ENCODE results near the gene BRF1.
"Not testable (repeated sequence)": the region's sequence is repeated elsewhere in the genome, so short reads cannot be mapped to it uniquely, and the experiment has no call there.

The BRF1 gene

DNA sequence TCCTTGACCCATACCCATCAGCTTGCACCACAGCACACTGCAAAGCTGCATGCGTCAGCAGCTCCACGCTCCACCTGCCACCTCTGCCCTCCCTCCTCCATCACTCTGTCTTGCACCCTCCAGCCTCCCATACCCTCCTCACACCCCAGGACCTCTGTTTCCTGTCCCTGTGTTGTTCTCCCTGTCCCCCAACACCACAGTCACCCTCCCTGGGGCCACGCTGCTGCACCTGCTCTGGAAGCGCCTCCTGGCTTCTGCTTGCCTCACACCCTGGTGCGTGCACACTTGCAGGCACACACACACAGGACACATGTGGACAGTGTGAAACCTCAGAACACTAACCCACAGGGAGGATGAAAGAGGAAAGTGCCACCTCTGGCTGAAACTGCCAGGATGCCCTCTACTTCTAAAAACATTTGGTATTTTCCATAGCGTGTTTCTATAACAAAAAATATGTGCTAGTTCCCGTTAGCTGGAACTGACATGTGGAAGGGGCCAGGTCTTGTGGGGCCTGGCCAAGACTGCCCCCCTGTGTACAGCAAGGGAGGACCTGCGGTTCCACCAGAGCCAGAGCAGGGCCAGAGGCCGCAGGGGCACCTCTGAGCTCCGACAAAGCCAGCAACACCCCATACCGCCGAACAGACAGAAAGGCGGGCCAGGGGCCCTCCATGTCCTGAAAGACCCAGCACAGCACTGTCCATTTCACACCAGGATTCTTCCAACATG, 10.0 kb downstream of the BRF1 start:
- DNase-seq (ENCODE audit: low read depth in 3 of 3) = no peak

DNA sequence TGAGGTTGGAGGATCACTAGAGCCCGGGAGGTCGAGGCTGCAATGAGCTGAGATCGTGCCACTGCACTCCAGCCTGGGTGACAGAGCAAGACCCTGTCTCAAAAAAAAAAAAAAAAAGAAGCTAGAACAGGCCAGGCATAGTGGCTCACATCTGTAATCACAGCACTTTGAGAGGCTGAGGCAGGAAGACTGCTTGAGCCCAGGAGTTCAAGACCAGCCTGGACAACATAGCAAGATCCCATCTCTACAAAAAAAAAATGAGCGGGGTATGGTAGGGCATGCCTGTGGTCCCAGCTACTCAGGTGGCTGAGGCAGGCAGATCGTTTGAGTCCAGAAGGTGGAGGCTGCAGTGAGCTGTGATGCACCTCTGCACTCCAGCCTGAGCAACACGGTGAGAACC, 11.9 kb downstream of the BRF1 start:
- DNase-seq (ENCODE audit: low read depth in 3 of 3) = not testable (repeated sequence)

DNA sequence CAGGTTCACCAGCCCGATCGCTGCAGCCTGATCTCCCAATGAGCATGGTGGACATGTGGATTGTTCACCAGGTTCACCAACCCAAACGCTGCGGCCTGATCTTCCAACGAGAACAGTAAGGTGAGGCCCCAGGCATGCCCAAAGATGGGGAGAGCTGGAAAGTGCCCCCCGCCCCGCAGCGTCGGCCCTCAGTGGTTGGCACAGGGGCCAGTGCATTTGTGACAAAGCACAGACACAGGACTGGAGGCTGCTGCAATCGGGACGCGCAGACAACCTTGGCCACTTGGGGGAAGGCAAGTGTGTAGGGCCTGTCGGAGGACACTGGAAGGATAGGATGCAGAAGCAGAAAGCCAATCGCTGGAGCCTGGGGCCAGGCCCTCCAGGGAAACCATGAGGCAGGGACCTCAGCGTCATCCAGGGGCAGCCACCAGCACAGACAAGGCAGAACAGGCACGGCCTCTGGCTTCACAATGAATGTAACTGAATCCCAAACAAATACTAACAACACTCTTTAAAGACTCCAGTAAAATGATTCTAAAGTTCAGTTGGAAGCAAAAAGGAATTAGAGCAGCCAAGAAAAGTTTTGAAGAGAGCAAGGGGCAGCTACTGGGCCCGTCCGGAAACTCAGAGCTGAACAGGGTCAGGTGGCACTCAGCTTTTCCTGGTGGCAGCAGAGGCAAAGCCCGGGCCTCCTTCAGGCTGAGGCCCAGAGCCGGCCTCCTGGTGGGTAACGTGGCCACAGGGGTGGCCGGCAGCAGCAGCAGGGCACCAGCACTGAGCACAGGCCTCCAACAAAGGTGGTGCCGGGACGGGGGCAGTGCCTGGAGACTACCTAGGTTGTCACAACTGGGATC, 13.3 kb downstream of the BRF1 start:
- DNase-seq (ENCODE audit: low read depth in 3 of 3) = no peak

DNA sequence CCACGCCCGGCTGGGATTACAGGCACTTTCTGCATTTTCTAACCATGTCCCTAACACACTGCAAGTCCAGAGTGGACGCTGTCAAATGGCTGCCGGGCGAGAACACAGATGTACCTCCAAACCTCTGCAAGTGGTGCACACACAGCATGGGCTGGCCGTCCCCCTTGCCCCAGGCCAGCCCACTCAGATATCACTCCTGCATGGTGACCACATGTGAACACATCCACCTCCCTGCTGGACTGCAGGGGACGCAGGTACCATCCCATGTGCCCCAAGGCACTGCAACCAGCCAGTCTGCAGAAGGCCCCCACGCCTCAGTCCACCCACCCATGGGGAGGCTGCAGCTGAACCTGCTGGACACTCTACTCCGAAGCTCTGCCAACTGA, 14.0 kb downstream of the BRF1 start:
- DNase-seq (ENCODE audit: low read depth in 3 of 3) = no peak

DNA sequence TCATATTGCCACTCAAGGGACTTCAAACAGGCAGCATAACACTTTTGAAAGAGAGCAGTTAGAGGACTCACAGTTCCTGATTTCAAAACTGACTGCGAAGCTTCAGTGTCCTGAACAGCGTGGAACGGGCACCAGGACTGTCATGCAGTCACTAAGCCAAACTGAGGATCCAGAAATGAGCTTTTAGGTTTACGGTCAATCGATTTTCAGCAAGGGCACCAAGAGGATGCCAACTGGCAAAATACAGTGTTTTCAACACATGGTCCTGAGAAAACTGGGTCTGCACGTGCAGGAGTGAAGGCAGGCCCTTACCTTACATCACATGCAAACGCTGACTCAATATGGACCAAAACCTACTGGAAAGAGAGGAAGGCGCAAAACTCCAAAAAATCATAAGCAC, 15.6 kb downstream of the BRF1 start:
- no peak for DNase-seq (ENCODE audit: low read depth in 3 of 3)

DNA sequence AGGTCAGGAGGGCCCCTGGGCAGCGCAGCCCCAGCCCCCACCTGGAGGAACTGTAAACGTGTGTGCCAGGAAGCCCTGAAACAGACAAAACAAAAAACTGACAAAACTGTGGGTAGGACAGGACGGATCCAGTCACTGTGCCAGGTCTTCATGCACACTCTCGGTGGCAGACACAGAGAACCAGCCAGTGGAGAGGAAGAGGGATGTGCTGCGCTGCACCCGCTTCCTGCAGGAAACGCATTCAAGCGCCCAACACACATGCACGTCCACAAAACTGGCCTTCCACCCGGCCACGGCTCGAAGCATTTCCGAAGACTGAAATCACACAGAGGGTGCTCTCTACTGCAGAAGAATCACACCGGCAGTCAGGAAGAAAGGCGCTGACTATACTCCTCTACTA, 16.9 kb downstream of the BRF1 start:
- no peak for DNase-seq (ENCODE audit: low read depth in 3 of 3)

DNA sequence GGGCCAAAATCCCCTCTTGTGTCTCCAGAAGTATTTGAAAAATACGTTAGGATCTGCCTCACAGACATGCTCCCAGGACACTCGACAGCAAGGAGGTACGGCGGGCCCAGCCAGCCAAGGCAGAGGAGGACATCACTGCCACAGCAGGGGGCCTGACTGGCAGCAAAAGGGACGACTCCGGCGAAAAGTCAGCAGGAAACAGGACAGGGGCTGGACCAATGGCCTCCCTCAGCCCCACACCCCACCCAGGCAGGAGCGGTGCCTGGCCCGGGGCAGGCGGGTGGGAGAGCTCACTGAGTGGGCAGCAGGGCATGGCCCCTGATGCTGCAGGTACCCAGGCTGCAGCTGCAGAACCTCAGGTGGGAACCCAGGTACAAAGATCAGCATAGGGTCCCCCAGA, 17.8 kb downstream of the BRF1 start:
- DNase-seq (ENCODE audit: low read depth in 3 of 3) = no peak

DNA sequence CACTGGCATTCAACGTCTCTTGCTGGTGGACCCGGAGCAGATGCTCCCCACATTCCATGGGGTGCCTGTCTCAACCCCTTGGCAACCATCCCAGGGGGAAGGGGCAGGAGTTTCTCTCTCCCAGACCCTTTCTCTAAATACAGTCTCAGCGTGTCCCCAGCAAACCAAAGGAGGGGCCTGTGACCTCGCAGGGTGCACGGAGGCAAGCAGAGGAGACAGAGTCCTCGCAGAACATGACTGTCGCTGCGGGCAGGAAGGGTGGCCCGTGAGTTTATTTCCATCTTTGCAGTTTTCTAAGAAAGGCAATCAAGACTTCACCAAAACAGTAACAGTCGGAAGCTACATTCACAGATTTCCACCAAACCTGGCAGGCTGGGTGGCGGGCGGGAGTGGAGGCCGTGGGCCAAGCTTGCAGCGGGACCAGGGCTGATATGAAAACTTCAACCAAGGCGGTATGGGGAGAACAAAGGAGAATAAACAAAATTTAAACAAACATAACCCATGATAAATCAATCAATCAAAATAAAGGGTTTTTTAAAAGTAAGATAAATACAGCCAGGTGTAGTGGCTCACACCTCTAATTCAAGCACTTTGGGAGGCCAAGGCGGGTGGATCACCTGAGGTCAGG, 18.6 kb downstream of the BRF1 start:
- DNase-seq (ENCODE audit: low read depth in 3 of 3) = no peak

DNA sequence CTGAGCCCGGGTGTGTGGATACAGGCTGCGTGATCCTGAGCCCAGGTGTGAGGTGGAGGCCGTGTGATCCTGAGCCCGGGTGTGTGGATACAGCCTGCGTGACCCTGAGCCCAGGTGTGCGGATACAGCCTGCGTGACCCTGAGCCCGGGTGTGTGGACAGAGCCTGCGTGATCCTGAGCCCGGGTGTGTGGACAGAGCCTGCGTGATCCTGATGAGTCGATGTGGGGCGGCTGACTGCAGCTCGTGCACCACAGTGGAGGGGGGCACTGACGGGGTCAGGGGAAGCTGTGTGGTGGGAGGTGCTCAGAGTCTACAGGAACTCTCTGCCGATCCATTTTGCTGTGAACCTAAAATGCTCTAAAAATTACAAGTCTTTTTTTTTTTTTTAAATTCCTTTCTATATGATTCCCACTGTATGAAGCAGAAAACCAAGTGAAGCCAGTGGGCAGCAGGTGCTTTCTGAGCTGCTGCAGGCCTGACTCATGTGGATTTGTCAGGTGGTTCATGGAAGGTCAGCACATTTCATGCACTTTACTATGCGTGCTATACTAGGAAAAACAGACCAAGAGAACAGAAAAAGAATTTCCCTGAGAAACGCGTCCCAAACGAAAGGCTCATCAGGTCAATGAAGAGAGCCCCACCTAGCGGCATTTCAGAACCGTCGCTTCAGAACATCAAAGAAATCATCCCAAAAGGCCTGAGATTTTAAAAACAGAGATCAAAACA, 19.3 kb downstream of the BRF1 start:
- DNase-seq (ENCODE audit: low read depth in 3 of 3) = no peak

DNA sequence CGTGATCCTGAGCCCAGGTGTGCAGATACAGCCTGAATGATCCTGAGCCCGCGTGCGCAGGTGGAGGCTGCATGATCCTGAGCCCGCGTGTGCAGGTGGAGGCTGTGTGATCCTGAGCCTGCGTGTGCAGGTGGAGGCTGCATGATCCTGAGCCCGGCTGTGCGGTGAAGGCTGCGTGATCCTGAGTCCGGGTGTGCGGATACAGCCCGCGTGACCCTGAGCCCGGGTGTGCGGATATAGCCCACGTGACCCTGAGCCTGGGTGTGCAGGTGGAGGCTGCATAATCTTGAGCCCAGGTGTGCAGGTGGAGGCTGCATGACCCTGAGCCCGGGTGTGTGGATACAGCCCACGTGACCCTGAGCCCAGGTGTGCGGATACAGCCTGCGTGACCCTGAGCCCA, 20.3 kb downstream of the BRF1 start:
- DNase-seq (ENCODE audit: low read depth in 3 of 3) = no peak

DNA sequence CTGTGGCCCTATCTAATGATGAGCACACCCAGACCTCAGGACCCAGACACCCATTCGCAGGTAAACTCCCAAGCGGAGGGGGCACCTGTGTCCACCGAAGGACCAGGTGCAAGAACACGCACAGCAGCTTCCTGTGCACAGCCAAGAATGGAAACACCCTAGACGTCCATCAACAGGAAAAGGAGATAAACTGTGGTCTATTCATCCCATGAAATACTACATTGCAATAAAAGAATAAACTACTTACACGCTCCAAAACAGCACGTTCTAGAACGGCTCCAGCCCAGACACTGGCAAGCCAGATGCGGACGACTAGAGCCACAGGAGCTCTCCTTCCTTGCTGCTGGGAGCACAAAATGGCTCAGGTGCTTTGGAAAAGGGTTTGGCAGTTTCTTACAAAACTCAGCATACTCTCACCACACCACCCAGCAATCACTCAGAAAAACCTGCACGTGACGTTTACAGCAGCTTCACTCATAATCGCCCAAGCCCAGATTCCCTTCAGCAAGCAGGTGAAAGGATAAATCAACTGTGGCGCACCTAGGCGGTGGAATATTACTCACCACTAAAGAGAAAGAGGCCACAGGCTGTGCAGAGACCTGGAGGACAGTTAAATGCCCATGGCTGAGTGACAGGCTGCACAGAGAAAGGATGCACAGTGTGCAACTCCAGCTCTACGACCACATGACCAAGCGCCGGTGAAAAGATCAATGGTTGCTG, 21.0 kb downstream of the BRF1 start:
- no peak for DNase-seq (ENCODE audit: low read depth in 3 of 3)

DNA sequence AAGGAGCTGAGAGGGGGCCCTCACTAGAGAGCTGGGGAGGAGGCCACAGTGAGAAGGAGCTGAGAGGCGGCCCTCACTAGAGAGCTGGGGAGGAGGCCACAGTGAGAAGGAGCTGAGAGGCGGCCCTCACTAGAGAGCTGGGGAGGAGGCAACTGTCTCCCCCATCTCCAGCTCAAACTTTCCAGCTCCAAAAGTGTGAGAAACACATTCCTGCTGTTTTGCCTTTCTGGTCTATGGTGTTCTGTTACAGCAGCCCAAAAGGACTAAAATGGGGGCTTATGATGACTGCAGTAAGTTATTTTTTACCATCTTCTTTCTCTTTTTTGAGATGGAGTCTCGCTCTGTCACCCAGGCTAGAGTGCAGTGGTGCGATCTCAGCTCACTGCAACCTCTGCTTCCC, 23.4 kb downstream of the BRF1 start:
- DNase-seq (ENCODE audit: low read depth in 3 of 3) = not testable (repeated sequence)

DNA sequence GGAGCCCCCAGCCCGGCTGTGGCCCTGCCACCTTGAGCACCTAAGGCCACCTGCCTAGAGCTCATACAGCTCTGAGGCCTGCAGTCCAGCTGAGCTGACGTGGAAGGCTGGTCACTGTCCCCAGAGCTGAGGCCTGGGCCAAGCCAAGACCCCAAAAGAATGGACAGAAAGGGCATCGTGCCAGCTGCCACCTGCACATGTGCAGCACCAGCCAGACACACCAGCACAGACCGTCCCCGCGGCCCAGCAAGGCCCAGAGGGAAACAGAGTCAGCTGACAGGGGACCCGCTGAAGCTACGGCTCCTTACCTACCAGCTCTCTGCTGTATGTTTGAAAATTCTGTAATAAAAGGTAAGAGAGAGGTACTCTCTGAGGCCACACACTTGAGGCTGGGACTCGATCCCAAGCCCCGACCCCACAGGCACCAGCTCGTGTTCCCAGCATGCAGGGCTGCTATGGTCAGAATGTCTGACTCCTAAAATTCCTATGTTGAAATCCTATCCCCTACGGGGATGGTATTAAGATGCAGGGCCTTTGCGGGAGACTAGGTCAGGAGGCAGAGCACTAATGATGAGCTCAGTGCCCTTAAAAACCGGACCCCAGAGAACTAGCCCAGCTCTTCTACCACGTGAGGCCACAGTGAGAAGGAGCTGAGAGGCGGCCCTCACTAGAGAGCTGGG, 25.4 kb downstream of the BRF1 start:
- no peak for DNase-seq (ENCODE audit: low read depth in 3 of 3)

DNA sequence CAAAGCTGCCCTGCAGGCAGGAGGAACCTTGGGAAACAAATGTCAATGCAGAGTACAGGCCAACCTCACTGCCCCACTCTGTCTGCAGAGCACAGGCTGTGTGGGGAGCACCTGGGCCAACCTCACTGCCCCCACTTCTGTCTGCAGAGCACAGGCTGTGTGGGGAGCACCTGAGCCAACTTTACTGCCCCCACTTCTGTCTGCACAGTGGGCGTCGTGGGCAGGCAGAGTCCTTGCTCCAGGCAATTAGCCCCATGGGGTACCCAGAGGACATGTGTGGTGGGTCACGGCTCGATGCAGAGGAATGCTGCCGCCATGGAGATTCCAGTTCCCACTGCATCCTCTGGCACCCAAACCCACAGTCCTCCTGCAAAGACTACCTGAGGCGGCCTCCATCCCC, 26.2 kb downstream of the BRF1 start:
- DNase-seq (ENCODE audit: low read depth in 3 of 3) = no peak

DNA sequence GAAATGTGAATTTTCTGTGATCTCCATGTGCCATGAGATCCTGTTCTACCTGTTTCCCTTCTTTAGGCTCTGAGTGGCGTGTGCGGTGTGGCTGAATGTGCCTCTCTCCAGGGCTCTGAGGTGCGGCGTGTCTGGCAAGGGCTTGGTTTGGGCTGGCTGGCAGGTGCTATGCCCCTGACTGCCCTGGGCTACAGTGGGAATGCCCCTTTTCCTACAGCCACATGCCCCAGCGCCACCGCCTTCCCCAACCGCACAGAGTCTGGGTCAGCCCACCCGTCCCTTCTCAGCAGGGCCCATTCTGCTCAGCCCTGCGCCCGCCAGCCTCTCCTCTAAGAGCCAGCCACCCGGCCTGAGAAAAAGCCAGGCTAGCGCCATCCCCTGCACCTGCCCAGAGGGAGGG, 27.7 kb downstream of the BRF1 start:
- DNase-seq (ENCODE audit: low read depth in 3 of 3) = no peak

DNA sequence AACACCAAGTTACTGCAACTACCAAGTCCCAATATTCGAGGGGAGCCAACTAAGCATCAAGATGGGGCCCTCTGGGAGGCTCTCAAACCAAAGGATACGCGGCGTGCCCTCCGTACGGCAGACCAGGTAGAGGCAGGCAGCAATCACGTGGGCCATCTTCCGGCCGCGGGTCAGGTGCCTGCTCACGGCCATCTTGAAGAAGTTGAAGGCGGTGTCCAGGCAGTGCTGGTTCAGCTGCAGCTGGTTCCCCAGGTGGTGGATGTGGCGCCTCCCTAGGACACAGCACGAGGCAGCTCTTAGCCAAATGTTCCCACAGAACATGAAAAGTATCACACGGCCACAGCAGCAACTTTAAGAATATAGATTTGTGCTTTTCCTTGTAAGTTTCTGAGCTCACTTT, 28.2 kb downstream of the BRF1 start:
- DNase-seq (ENCODE audit: low read depth in 3 of 3) = no peak

DNA sequence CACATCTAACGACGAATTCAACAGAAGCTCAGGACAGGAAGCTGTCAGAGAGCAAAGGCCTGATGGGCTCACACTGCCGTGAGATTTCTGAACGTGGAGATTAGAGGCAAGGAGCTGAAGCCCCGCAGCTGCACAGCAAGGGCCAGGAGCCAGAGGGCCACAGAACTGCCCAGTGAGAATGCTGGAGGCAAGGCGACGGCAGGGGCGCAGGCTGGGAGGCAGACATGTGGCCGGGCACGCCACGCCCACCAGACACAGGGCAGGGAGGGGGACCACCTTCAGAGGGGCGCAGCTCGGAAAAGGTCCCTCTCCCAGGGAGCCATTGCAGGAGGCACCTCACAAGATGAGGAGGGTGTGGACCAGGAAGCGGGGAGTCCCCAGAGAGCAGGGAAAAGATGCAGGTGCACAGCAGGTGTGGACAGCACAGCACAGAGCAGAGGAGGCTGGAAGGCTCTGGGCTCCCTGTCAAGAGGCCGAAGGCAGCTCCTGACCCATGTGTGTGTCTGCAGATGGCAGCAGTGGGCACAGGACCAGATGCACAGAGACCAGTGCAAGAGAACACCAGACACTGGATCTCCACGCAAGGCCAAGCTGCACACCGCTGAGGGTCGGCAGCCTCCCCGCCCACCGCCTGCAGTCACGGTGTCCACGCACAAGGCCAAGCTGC, 29.4 kb downstream of the BRF1 start:
- DNase-seq (ENCODE audit: low read depth in 3 of 3) = no peak

DNA sequence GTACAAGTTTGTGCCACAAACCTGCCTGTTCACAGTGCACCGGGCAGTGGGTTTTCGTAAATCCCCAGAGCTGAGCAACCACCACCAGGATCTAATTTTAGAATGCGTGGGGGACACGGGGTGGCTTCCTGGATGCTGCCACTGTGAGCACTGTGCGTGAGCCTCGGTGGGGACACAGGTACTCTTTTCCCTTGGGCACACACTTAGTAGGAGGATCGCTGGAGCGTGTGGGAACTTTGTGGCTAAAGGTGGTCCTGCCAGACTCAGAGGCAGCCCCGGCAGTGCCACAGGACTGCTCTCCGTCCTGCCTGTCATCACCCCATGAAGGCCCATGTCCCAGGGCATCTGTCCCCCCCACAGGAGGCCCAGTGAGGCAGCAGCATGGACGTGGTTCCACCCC, 31.4 kb downstream of the BRF1 start:
- DNase-seq (ENCODE audit: low read depth in 3 of 3) = no peak

DNA sequence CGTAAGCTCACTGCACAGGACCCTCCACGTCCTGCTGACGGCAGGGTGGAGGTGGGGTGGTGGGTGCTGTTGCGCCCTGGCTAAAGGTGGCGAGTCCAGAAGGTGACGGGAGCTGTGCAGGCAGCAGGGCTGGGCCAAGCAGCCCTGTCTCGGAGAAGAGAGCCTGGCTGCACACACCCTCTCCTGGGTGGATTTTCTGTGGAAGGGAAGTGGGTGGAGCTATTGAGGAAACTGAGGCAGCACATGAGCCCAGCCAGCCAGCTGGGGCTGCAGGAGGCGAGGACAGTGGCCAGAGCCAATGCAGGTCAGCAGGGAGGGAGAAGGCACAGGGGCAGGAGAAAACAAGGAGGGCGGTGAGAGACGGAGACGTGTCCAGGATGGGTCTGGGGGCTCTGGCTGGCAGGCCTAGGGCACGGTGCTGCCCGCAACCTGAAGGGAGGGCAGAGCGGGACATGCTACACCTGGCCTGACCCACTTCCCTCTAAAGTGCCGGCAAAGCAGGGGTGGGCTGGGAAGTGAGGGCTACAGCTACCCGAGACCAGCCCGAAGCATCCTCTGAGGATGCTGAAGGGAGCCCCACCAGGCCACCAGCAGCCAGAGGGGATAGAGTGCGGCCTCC, 32.0 kb downstream of the BRF1 start:
- no peak for DNase-seq (ENCODE audit: low read depth in 3 of 3)

All from stimulated activated CD4-positive, alpha-beta T cell treated with anti-CD3 and anti-CD28 coated beads, TNF-alpha, amount 100 ng/mL, for 24 hours (primary cell).